T-helper 2 cell treated with Interferon-gamma antibody and Interleukin-4, amounts not matched to agents 5 μg/mL and 100 μg/mL, for 36 hours (primary cell): ENCODE results near the gene DGCR2.
"Not testable (repeated sequence)": the region's sequence is repeated elsewhere in the genome, so short reads cannot be mapped to it uniquely, and the experiment has no call there.

Source experiments
- DNase-seq: peaks from one replicate; pipeline ENCODE4 v3.0.0; 2021; ENCODE audit warnings: low spot score
- H3K27ac Mint-ChIP-seq: one replicate; pipeline ENCODE4 v1.8.0; 2021; ENCODE audit warnings: mild to moderate bottlenecking, mixed read lengths
- H3K27me3 Mint-ChIP-seq: one replicate; pipeline ENCODE4 v1.8.0; 2021; ENCODE audit warnings: low read depth, mixed read lengths
- H3K36me3 Mint-ChIP-seq: one replicate; pipeline ENCODE4 v1.8.0; 2021; ENCODE audit warnings: low read depth, mixed read lengths
- H3K4me1 Mint-ChIP-seq: one replicate; pipeline ENCODE4 v1.8.0; 2021; ENCODE audit warnings: low read depth, mixed read lengths
- H3K4me3 Mint-ChIP-seq: one replicate; pipeline ENCODE4 v1.8.0; 2022; ENCODE audit warnings: mild to moderate bottlenecking, moderate library complexity, mixed read lengths
- H3K9me3 Mint-ChIP-seq: one replicate; pipeline ENCODE4 v1.8.0; 2021; ENCODE audit warnings: mixed read lengths

DGCR2 gene

DNA sequence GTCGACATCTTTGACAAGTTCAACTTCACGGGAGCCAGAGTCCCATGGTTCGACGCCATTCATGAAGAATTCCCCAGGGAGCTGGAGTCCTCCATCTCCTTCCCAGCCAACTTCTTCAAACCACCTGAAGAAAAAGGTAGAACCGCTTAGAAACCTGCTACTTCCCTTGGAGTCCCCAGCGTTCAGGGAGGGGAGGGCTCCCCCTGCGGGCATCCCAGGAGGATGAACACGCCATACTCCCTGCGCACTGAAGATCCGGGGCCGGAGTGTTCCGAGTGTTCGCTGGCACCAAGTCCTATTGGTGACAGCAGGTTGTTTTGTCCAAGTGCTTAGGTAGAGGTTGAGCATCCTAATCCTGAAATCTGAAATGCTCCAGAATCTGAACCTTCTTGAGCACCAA is 134.4 kb downstream of the DGCR2 start:
- Mint-ChIP-seq H3K9me3 (no peaks in the 10 kb centered on the region), H3K4me3 (no peak overlapping the region), H3K4me1 (no peaks in the 10 kb centered on the region), H3K27ac (no peak overlapping the region), H3K36me3 (no peaks in the 10 kb centered on the region), H3K27me3 (no peaks in the 10 kb centered on the region)
- DNase-seq: no peak

DNA sequence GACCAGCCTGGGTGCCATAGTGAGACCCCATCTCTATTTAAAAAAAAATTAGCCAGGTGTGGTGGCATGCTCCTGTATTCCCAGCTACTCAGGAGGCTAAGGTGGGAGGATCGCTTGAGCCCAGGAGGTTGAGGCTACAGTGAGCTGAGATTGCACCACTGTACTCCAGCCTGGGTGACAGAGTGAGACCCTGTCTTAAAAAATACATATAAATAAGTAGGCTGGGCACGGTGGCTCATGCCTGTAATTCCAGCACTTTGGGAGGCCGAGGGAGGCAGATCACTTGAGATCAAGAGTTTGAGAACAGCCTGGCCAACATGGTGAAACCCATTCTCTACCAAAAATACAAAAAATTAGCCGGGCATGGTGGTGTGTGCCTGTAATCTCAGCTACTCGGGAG is 135.1 kb downstream of the DGCR2 start:
- not testable (repeated sequence) for H3K4me3 Mint-ChIP-seq, H3K4me1 Mint-ChIP-seq, H3K9me3 Mint-ChIP-seq, H3K36me3 Mint-ChIP-seq, H3K27me3 Mint-ChIP-seq, H3K27ac Mint-ChIP-seq, DNase-seq
